Fibroblast of lung (primary cell): ENCODE data around the gene KRTAP4-12.

Experiments used
- EZH2 ChIP-seq: IDR thresholded peaks from 2 replicates; pipeline ENCODE4 v1.5.1; 2012; ENCODE audit warnings: low read length, control low read depth, mild to moderate bottlenecking; ENCODE audit errors: missing control alignments
- TF ChIP-seq, protein P1 (sequence below), 2 donors: IDR thresholded peaks in 1 of 2; conservative IDR thresholded peaks in 1 of 2; 1 replicate in 1 of 2; 2 replicates in 1 of 2; pipeline ENCODE4 v1.5.1; 2011 to 2012; ENCODE audit warnings: low read length in 2 of 2, control low read depth in 1 of 2, inconsistent platforms in 1 of 2, low read depth in 1 of 2, mild to moderate bottlenecking in 1 of 2

DNA sequence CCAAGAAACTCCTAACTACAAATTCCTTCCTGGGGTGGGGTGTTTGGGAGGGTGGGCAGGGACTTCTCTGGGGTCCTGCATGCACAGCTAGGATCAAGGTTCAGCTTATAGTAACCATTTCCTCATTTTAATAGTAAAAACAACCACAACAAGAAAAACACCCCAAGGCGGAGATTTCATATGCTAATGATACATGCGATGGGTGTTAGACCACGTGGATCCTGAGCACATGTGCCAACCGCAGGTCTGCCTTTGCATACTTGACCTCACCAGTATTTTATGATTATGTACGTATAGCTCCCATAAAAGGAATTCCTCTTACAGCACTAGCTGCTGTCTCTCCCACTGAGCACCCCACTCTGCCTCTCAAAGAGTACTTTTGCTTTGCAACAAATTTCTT is 7.7 kb downstream of the KRTAP4-12 start:
- TF ChIP-seq, protein P1, sequence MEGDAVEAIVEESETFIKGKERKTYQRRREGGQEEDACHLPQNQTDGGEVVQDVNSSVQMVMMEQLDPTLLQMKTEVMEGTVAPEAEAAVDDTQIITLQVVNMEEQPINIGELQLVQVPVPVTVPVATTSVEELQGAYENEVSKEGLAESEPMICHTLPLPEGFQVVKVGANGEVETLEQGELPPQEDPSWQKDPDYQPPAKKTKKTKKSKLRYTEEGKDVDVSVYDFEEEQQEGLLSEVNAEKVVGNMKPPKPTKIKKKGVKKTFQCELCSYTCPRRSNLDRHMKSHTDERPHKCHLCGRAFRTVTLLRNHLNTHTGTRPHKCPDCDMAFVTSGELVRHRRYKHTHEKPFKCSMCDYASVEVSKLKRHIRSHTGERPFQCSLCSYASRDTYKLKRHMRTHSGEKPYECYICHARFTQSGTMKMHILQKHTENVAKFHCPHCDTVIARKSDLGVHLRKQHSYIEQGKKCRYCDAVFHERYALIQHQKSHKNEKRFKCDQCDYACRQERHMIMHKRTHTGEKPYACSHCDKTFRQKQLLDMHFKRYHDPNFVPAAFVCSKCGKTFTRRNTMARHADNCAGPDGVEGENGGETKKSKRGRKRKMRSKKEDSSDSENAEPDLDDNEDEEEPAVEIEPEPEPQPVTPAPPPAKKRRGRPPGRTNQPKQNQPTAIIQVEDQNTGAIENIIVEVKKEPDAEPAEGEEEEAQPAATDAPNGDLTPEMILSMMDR (conservative IDR thresholded peaks at IDR 0.05 in 1 of 2, IDR thresholded peaks at IDR 0.05 in 1 of 2; ENCODE audit: low read depth in 1 of 2, low read length in 2 of 2), result no peak
- TF ChIP-seq EZH2, result no peak
